Mesendoderm (in vitro differentiated cells): Measurements from ENCODE around the gene SYPL1.

Experiments used
- DNase-seq: peaks from one replicate; pipeline ENCODE4 v3.0.0; 2013
- H2AK5ac ChIP-seq: 2 replicates; pipeline ENCODE4 v1.6.1; 2013; ENCODE audit warnings: low read length, inconsistent platforms
- H2BK120ac ChIP-seq: 2 replicates; pipeline ENCODE4 v1.6.1; 2013; ENCODE audit warnings: low read depth, mild to moderate bottlenecking, low read length, moderate library complexity, mixed read lengths
- H2BK15ac ChIP-seq: replicated peaks from 2 replicates; pipeline ENCODE4 v1.6.1; 2013; ENCODE audit warnings: low read depth, mild to moderate bottlenecking, moderate library complexity
- H2BK5ac ChIP-seq: 2 replicates; pipeline ENCODE4 v1.6.1; 2013; ENCODE audit warnings: low read length, inconsistent platforms
- H3K18ac ChIP-seq: 2 replicates; pipeline ENCODE4 v1.6.1; 2013; ENCODE audit warnings: mild to moderate bottlenecking, low read length, mixed read lengths
- H3K23ac ChIP-seq: one replicate; pipeline ENCODE4 v1.6.1; 2013; ENCODE audit warnings: low read length
- H3K27ac ChIP-seq: 2 replicates; pipeline ENCODE4 v1.5.1; 2013; ENCODE audit warnings: low read depth, mild to moderate bottlenecking, inconsistent platforms, low read length, moderate library complexity
- H3K27me3 ChIP-seq: 2 replicates; pipeline ENCODE4 v1.6.1; 2013; ENCODE audit warnings: low read length, control low read depth, mild to moderate bottlenecking, inconsistent platforms; ENCODE audit not compliant: insufficient read depth, poor library complexity
- H3K36me3 ChIP-seq: 2 replicates; pipeline ENCODE4 v1.6.1; 2013; ENCODE audit warnings: low read length, inconsistent platforms; ENCODE audit not compliant: control insufficient read depth, insufficient read depth
- H3K4ac ChIP-seq: one replicate; pipeline ENCODE4 v1.6.1; 2013; ENCODE audit warnings: low read depth, mild to moderate bottlenecking, low read length, moderate library complexity
- H3K4me1 ChIP-seq: 2 replicates; pipeline ENCODE4 v1.6.1; 2013; ENCODE audit warnings: low read depth, low read length, inconsistent platforms; ENCODE audit not compliant: control insufficient read depth
- H3K4me2 ChIP-seq: 2 replicates; pipeline ENCODE4 v1.6.1; 2013; ENCODE audit warnings: low read length
- H3K4me3 ChIP-seq: 2 replicates; pipeline ENCODE4 v1.5.1; 2013; ENCODE audit warnings: mild to moderate bottlenecking, low read length
- H3K56ac ChIP-seq: one replicate; pipeline ENCODE4 v1.6.1; 2013; ENCODE audit warnings: low read length
- H3K79me1 ChIP-seq: 2 replicates; pipeline ENCODE4 v1.6.1; 2013; ENCODE audit warnings: low read length, inconsistent platforms
- H3K79me2 ChIP-seq: 2 replicates; pipeline ENCODE4 v1.6.1; 2013; ENCODE audit warnings: mild to moderate bottlenecking, low read length; ENCODE audit not compliant: control insufficient read depth, insufficient read depth
- H3K9ac ChIP-seq: 2 replicates; pipeline ENCODE4 v1.6.1; 2013; ENCODE audit warnings: low read length, inconsistent platforms
- H4K5ac ChIP-seq: one replicate; pipeline ENCODE4 v1.6.1; 2013; ENCODE audit warnings: low read length
- H4K8ac ChIP-seq: one replicate; pipeline ENCODE4 v1.6.1; 2013; ENCODE audit warnings: low read depth, mild to moderate bottlenecking, control low read depth, low read length, moderate library complexity
- WGBS: extraction: QIAGEN DNeasy Blood & Tissue Kit; methylation state at CpG from one replicate; pipeline ENCODE4 v1.1.7; 2013; ENCODE audit warnings: low lambda C conversion rate, missing lambda C conversion rate; ENCODE audit not compliant: insufficient coverage; ENCODE audit errors: extremely low coverage; 5-methylcytosine and 5-hydroxymethylcytosine counted together

SYPL1 gene

DNA sequence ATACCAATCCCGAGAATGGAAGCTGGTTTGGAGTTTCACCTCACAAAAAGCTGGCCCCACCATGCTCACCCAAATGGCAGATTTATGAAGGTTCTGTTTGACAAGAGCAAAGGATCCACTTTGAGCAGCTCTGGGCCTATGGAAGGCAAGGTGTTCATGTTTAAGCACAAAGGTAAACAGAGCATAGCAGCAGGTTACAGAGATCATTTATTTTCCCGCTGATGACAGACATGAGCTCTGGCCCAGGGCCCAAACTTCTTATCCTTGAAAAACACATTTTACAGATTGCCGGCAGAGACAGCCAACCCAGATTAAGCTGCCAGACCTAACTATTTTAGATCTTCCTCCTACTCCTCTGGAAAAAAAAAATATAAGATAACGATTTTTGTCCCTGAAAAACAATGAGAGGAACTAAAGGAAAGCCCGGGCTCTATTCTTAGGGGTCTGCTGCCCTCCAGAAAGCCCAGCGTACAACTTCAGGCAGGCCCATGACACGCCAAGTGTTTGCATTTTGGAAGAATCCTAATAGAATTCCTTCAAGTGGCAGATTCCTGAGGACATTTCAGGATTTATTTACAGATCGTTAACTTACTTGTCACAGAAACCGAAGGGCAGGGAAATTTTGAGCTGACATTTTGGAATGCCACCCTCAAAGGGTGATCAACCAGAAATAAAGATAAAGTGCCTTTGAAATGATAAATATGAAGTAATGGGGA, 40.0 kb downstream of the SYPL1 start:
- peak overlapping the region; percentile 95 for H2BK5ac ChIP-seq

DNA sequence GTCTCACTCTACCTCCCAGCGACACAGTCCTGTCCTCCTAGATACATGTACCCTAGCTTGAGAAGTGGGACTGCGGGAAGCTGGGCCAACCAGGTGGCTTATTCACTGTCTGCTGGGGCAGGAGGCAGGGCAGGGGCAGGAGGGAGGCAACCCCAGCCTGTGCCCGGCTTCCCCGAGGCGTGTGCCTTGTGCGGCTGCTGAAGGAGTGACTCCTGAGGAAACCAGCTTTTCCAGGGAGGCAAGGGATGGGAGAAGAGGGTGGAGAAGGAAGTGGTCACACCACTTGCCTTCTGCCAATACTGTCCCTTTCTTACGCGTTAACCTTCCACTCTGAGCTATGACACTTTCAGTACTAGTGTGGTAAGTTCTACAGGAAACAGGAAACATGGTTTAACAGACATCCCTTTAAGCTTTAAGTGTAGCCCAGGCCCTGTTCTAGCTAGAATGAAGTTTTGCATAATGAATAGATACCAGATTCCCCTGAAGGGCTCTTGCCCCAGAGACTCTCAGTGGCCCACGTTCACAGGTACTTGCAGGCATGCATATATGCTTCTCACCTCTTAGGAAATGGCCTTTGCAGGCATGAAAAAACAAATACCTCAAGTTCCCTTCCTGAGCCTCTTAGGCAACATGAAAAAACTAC, 40.6 kb downstream of the SYPL1 start:
- H3K56ac ChIP-seq, result peak overlapping the region; percentile 82
- no peaks in the 10 kb centered on the region for H3K36me3 ChIP-seq
- H3K4me3 ChIP-seq, result no peak overlapping the region
- H4K5ac ChIP-seq, result no peak overlapping the region
- no peaks in the 10 kb centered on the region for H3K79me2 ChIP-seq
- H3K18ac ChIP-seq, result peak overlapping the region; percentile 65
- H3K4me1 ChIP-seq, result peaks cover 16% of the 10 kb centered on the region
- H3K4me2 ChIP-seq, result no peak overlapping the region
- peak; percentile 96 for DNase-seq
- no CpG with 5 or more reads among the region's 9 CpGs for WGBS
- H2BK15ac ChIP-seq, result no peak overlapping the region
- H3K79me1 ChIP-seq, result no peaks in the 10 kb centered on the region
- peak overlapping the region; percentile 7 for H2AK5ac ChIP-seq
- H3K4ac ChIP-seq, result peak overlapping the region; percentile 95
- H4K8ac ChIP-seq, result no peak overlapping the region
- peak overlapping the region; percentile 26 for H3K9ac ChIP-seq
- H3K23ac ChIP-seq, result no peak overlapping the region
- no peaks in the 10 kb centered on the region for H3K27me3 ChIP-seq
- H2BK120ac ChIP-seq, result peak overlapping the region; percentile 55
- H2BK5ac ChIP-seq, result peak overlapping the region; percentile 85
- peak overlapping the region; percentile 96 for H3K27ac ChIP-seq

More for the DNA sequence above, 40.0 kb downstream of the SYPL1 start:
- H3K27ac ChIP-seq, result peak overlapping the region; percentile 91
- H4K5ac ChIP-seq, result no peak overlapping the region
- H2AK5ac ChIP-seq, result no peak overlapping the region
- no CpG with 5 or more reads among the region's 9 CpGs for WGBS
- no peak overlapping the region for H3K4me3 ChIP-seq
- no peak overlapping the region for H3K4me2 ChIP-seq
- H3K79me1 ChIP-seq, result no peaks in the 10 kb centered on the region
- peaks cover 16% of the 10 kb centered on the region for H3K4me1 ChIP-seq
- H3K9ac ChIP-seq, result peak overlapping the region; percentile 31
- H3K56ac ChIP-seq, result peak overlapping the region; percentile 65
- H3K4ac ChIP-seq, result no peak overlapping the region
- no peaks in the 10 kb centered on the region for H3K36me3 ChIP-seq
- H2BK120ac ChIP-seq, result peak overlapping the region; percentile 76
- H2BK15ac ChIP-seq, result peak overlapping the region; percentile 64
- DNase-seq, result peak; percentile 73
- peak overlapping the region; percentile 65 for H4K8ac ChIP-seq
- no peaks in the 10 kb centered on the region for H3K79me2 ChIP-seq
- H3K27me3 ChIP-seq, result no peaks in the 10 kb centered on the region
- H3K23ac ChIP-seq, result peak overlapping the region; percentile 56
- H3K18ac ChIP-seq, result peak overlapping the region; percentile 64

DNA sequence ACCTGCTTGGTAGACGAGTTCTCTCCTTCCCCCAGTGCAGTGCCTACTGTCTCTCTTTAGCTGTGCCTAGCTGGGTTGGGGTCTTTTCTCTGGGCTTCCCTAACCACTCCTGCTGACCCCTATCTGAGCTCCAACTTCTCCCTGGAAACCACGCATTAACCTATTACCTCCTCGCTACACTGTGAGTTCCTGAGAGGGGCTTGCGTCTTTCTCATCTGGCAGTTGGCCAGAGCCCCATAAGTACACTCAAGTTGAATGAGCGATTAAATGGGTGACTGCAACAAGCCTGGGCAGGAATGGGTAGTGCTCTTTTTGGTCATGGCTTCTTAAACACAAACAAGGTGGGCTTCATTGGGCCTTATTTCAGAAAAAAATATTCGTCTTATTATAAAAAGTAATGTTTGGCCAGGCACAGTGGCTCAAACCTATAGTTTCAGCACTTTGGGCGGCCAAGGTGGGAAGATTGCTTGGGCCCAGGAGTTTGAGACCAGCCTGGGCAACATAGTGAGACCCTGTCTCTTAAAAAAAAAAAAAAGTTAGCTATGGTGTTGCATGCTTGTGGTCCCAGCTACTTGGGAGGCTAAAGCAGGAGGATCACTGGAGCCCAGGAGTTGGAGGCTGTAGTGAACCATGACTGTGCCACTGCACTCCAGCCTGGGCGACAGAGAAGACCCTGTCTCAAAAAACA, 41.4 kb downstream of the SYPL1 start:
- Histone ChIP-seq H2BK15ac (no peak overlapping the region), H4K5ac (no peak overlapping the region), H3K36me3 (no peaks in the 10 kb centered on the region), H3K56ac (peak overlapping the region; percentile 82), H3K4me1 (peaks cover 16% of the 10 kb centered on the region), H3K4ac (peak overlapping the region; percentile 95), H3K4me3 (no peak overlapping the region), H3K4me2 (no peak overlapping the region), H3K27me3 (no peaks in the 10 kb centered on the region), H2BK5ac (peak overlapping the region; percentile 85), H3K27ac (peak overlapping the region; percentile 96), H3K9ac (no peak overlapping the region), H3K79me1 (no peaks in the 10 kb centered on the region), H2AK5ac (no peak overlapping the region), H3K18ac (peak overlapping the region; percentile 65), H4K8ac (no peak overlapping the region), H3K23ac (no peak overlapping the region), H3K79me2 (no peaks in the 10 kb centered on the region), H2BK120ac (peak overlapping the region; percentile 55)
- WGBS, result no CpG with 5 or more reads among the region's 8 CpGs
- DNase-seq, result no peak

DNA sequence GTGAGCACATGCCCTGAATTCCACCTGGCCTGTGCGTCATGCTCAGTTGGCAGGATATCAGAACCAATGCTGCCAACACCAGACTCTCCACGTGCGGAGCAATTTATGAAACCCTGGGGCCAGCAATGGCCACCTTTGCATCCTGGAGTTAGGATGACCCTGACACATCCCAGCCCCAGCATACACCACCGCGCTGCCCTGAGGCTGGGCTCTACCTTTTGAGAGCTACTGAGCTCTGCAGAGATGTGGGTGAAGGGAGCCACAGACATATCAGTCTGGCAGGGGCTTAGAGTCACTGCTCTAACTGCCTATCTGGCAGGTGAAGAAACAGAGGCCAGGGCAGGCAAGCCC, 41.9 kb downstream of the SYPL1 start:
- no CpG with 5 or more reads among the region's 5 CpGs for WGBS
- Histone ChIP-seq H4K5ac (no peak overlapping the region), H2BK5ac (peak overlapping the region; percentile 37), H3K18ac (peak overlapping the region; percentile 1), H3K36me3 (no peaks in the 10 kb centered on the region), H4K8ac (no peak overlapping the region), H3K79me2 (no peaks in the 10 kb centered on the region), H2AK5ac (no peak overlapping the region), H3K79me1 (no peaks in the 10 kb centered on the region), H2BK120ac (no peak overlapping the region), H3K4me2 (no peak overlapping the region), H3K23ac (no peak overlapping the region), H3K27me3 (no peaks in the 10 kb centered on the region), H3K9ac (no peak overlapping the region), H3K4me1 (peaks cover 17% of the 10 kb centered on the region), H2BK15ac (no peak overlapping the region), H3K27ac (no peak overlapping the region), H3K4ac (no peak overlapping the region), H3K4me3 (no peak overlapping the region), H3K56ac (peak overlapping the region; percentile 35)
- no peak for DNase-seq

DNA sequence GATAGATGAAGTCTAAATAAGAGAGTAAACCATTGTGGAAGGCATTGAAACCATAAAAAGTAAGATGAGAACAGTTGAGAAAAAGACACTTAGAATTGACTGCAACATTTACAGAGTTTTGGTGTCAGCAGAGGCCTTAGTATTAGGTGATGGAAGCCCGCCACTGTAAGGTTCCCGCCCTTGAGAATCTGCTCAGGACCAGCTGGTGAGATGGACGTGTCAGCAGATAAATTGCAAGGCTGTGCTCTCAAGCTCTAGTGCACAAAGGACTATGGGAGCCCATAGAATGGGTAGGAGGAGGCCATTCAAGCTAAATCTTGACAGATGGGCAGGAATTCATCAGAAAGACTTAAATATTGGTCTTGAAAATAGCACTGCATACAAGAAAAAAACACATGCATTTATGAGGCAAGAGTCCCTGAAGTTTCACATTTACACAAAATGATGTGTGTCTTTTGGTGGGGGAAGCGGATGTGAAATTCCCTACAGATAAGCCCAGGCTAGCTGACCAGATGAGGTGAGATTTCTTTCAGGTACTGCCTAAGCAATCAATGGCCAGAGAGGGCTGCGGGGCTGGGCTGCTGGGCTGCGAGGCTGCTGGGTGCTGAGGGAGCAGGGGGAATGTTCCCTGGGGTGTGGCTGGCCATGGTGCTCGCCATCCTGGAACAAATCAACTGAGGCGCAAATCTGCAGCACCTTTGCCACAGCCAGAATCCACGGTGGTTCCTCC, 42.5 kb downstream of the SYPL1 start:
- H4K8ac ChIP-seq, result no peak overlapping the region
- H2BK5ac ChIP-seq, result no peak overlapping the region
- H3K23ac ChIP-seq, result no peak overlapping the region
- H3K4me2 ChIP-seq, result no peak overlapping the region
- no peak overlapping the region for H2AK5ac ChIP-seq
- H4K5ac ChIP-seq, result no peak overlapping the region
- no peak overlapping the region for H3K4ac ChIP-seq
- H3K56ac ChIP-seq, result peak overlapping the region; percentile 35
- WGBS, result no CpG with 5 or more reads among the region's 9 CpGs
- H3K4me3 ChIP-seq, result no peak overlapping the region
- H3K36me3 ChIP-seq, result no peaks in the 10 kb centered on the region
- H3K79me1 ChIP-seq, result no peaks in the 10 kb centered on the region
- H3K9ac ChIP-seq, result no peak overlapping the region
- DNase-seq, result no peak
- H2BK15ac ChIP-seq, result no peak overlapping the region
- H3K27me3 ChIP-seq, result no peaks in the 10 kb centered on the region
- no peaks in the 10 kb centered on the region for H3K79me2 ChIP-seq
- H2BK120ac ChIP-seq, result no peak overlapping the region
- no peak overlapping the region for H3K27ac ChIP-seq
- peak overlapping the region; percentile 1 for H3K18ac ChIP-seq
- H3K4me1 ChIP-seq, result peaks cover 18% of the 10 kb centered on the region
